Measurements from ENCODE around the gene FGD3.

FGD3 gene

DNA sequence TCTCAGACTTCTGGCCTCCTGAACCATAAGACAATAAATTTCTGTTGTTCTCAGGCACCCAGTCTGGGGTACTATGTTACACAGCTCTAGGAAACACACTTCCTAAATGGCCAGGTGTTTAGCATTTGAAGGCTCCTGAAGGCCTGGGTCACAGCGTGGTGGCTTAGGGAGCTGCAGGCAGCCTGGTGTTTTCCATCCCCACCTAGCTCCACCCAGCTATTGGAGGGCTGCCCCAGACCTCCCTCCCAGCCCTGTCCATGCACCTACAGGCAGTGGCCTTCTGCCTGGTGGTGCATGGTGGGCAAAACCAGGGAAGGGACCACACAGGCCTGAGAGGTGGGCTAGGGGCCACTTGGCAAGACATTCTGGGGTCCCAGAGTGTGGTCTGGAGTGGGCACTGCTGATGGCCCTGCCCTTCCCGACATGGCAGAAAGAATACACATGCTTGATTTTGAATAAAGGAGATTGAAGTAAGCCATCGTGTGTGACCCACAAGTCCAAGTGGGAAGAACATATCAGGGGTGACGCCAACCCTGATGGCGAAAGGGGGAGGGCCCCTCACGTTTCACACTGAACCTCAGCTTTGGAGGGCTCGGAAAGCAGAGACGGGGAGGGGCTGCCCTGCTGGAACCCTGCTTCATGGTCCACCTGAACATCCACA lies 109.8 kb downstream of the FGD3 start:
- no peak for DNase-seq

GRCh38 chr9:93057703-93058354 lies 110.5 kb downstream of the FGD3 start:
- DNase-seq = no peak

DNA sequence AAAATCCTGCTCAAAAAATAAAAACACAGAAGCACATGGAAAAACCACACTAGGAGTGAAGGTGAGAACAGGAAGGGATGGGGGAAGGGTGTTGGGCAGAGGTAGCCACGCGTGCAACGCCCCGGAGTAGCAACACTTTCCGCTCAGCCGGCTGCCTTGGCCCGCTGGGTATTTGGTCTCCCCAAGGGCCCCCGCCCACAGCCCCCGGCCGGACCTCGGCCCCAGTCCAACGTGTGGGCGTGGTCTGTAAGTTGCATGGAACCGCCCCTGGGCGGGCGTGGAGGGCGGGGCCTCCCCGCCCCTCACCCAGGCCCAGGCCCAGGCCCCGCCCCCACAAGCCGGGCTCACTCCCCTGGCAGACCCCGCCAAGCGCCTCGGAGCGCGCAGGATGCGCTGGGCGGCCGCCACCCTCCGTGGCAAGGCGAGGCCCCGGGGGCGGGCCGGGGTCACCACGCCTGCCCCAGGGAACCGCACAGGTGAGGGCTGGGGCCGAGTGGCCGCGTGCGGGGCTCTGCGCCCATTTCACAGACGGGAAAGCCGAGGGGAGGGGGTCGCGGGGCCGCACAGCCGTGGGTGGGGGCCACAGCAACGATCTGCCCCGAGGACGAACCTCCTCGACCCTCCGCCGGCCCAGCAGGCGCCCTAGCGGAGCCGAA lies 111.2 kb downstream of the FGD3 start, which contains the start of gene SUSD3:
TSS of gene SUSD3 (plus strand) at position 347 of the 656 bp plus-strand sequence. CDS start at position 389, 42 bp downstream.
- peak; percentile 44 for DNase-seq

DNA sequence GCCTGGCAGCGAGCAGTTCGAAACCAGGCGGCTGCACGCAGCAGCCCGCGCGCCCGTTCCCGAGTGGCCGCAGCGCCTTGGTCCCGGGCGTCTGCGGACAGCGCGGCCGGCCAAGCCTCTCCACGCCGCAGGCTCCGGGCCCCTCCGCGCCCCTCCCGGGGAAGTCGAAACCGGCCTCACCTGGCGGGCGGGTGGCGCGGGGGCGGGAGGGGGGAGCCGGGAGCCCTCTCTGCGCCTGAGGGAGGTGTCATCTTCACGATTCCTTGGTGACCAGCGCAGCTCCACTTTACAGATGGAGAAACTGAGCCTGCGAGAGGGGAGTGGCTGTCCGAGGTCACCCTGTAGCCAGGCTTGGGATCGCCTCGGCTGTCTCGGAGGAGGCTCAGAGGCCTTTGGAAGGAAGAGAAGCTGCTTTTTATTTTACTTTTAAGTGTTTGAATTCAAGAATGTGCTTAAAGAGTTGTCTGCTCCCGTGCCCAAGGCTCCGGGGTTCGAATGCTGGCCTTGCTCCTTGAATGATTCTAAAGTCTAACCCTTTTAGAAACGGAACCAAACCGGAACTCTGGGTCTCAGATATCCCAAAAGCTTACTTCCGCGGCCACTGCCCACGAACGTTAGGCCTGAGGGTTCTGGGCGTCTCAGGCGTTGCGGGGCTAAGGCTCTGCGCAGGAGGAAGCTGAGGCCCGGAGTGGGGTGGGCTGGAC lies 111.8 kb downstream of the FGD3 start:
- peak; percentile 49 for DNase-seq

- DNase-seq = no peak
Observed at GRCh38 chr9:93059715-93060578, 112.6 kb downstream of the FGD3 start.

DNA sequence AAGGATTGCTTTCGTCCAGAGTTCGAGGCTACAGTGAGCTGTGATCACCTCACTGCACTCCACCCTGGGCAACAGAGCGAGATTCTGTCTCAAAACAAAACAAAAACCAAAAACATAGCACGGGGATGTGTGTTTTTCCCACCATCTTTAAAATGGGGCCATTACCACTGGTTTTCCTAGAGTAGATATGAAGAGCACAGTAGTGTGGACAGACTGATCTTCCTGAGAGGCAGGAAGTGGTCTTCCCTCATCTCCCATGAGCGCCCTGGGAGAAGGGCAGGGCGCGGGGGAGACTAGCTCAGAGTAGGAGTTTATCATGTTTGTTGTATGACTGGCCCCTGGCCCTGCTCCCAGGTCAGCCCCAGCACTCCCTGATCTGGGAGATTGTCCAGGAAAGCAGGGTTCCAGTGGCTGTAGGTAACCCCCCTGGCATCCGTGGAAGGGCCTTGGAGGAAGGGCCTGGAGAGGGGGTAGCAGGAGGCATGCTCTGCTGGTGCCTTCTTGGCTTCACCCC lies 113.5 kb downstream of the FGD3 start:
- DNase-seq = no peak

GRCh38 chr9:93061260-93061751 lies 114.0 kb downstream of the FGD3 start:
- no peak for DNase-seq

DNA sequence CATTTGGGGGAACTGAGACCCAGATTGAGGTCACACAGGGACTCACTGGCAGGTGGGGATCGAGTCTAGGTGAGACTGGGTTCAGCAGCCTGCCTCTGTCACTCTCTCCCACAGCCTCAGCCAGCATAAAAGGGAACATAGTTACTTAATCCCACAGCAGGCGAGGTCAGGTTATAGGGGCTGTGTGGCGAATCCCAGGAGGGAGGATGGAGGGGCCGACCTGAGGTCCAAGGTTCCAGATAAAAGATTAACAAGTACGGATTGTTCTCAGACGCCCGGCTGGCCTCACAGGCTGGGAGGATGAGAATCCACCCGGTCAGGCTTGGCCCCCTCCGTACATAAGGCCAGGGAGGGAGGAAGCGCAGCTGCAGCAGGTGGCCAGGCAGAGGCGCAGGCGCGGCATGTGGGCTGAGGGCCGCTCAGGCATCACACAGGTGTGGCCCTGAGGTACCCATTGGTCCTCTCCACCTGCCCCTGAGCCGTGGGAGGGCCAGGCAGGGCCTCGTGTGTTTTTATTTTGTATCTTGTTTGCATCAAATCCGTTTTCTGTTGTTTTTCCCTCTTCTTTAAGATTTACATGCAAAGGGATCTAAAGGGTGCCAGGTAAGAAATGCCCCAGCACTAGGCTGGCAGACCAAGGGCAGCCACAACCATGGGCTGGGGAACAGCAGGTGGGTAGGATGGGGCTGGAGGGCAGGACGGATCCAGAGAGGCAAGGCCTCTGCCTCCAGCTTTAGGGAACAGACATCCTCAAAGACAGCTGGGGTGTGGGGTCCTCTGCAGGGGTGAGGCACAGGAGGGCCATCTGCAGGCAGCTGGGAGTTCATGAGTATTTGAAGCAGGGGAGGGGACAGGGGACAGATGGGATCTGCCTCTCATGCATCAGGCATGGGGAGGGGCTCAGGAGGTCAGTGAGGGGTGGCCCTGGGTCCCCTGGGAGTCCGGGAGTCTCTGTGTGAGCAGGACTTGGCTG lies 114.8 kb downstream of the FGD3 start:
- no peak for DNase-seq

GRCh38 chr9:93064392-93065134 lies 117.2 kb downstream of the FGD3 start:
- DNase-seq = peak; percentile 63

DNA sequence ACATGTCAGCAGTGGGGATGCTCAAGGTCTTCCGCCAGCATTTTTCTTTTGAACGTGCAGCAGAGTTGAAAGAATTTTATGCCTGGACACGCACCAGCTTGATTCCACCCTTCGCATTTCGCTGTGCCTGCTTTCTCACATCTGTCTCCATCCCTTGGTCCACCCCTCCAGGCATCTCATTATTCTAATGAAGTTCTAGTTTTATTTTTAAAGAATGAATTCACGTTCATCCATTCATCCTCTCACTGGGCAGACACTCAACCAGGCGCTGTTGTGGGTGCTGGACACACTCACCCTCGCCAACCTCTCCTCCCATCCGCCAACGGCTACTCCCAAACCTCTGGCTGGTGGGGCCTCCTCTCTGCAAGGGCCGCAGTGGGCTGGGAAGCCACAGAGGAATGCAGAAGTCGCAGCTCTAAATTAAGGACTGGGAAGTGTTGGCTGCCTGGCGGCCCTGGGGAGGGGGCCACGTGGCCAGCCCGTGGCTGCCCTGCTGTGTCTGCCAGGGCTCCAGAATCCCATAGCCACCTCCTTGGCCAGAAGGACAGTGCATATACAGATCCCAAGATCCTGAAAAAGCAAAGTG lies 117.9 kb downstream of the FGD3 start:
- DNase-seq = no peak

GRCh38 chr9:93066978-93067603 lies 119.8 kb downstream of the FGD3 start:
- peak; percentile 52 for DNase-seq

GRCh38 chr9:93068956-93069355 lies 121.6 kb downstream of the FGD3 start:
- no peak for DNase-seq

DNA sequence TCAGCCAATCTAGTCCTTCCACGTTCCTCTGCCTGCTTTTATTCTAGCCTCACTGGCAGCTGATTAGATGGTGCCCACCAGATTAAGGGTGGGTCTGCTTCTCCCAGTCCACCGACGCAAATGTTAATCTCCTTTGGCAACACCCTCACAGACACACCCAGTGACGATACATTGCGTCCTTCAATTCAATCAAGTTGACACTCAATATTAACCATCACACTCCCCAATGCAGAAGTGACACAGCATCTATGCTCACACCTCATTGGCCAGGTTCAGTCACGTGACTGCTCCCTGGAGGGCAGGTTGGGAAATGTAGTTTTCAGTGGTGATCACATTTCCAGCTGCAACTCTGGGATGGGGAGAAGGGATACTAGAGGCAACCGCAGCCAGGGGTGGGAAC lies 124.1 kb downstream of the FGD3 start:
- DNase-seq = no peak

GRCh38 chr9:93072383-93072795 lies 125.1 kb downstream of the FGD3 start:
- DNase-seq = no peak

DNA sequence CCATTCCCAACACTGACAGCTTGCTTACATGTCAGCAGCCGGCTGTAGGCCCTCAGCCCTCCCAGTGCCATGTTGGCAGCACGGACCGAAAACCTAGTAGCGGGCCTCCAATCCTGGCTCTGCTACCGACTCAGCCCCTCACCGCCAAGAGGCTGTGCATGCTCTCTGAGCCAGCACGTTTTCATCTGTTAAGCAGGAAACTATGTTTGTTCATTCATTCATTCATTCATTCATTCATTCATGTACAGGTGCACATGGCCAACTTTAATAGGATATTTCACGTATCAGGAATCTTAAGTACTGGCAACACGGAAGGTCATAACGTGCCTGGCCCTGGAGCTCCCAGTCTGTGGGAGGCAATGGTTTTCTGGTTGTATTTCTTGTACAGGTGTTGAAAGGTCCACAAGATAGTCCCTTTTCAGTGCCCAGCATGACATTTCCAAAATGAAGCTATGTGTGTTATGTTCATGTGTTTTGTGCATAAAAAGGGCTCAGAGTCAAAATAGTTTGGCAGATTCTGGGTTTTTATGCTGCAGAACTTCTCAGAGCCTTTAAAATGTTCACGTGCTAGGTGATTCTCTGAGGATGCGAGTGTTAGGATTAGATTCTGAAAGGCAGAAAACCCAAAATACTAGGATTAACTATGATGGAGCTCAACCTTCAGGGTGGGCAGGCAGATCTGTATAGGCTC lies 128.9 kb downstream of the FGD3 start:
- DNase-seq = no peak

- no peak for DNase-seq
Observed at GRCh38 chr9:93076792-93077128, 129.4 kb downstream of the FGD3 start.

GRCh38 chr9:93077367-93077766 lies 130.0 kb downstream of the FGD3 start:
- DNase-seq = no peak

- no peak for DNase-seq
Observed at GRCh38 chr9:93077811-93078210, 130.5 kb downstream of the FGD3 start.

DNA sequence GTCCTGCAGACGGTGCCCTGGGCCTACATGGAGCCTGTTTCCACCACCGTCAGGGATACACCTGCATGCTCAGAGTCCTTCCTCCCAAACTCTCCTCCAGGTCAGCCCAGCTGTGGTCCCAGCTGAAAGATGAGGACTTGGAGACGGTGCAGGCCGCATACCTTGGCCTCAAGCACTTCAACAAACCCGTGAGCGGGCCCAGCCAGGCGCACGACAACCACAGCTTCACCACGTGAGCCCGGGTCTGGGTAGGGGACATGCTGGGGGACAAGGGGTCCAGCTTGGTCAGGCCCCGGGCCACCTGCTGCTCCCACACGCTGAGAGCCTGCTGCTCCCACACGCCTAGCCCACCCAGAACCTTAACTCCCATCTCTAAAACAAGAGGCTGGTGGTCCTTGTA lies 132.0 kb downstream of the FGD3 start:
- no peak for DNase-seq
